HG03060 (cell line): Measurements from ENCODE around the gene CCDC9.

Experiments used
- ATAC-seq: cut with Tn5 transposase; IDR thresholded peaks from one replicate; pipeline ENCODE4 v1.9.1; 2021; ENCODE audit warnings: low read depth, moderate number of reproducible peaks; ENCODE audit not compliant: unreplicated experiment

Gene CCDC9

DNA sequence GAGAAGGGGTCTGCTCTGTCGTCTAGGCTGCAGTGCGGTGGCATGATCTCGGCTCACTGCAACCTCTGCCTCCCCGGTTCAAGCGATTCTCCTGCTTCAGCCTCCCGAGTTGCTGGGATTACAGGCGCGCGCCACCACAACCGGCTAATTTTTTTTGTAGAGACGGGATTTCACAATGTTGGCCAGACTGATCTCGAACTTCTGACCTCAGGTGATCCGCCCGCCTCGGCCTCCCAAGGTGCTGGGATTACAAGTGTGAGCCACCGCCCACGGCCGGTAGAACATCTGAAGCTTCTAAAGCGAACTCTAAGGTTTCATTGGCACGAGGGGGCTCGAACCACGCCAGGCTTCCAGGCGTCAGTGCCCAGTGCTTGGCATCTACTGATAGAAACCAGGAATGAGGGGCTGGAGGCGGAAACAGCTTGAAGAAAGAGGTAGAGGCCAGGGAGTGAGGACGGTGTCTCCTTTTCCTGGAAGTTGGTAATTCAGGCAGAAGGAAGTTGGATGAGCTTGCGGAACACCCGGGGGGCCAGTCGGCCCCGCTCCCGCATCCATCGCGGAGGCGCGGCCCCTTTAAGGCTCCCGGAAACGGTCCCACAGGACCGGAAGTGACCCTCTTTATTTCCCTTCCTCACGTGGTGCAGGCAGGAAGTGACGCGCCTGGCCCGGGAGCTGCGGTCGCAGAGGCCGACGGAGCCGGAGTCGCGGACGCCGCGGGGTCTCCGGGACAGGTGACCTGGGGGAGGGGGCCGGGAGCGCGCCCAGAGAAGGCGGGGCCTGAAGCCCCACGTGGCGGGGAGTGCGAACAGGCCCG is at the start of gene CCDC9:
TSS of gene CCDC9 (plus strand) at position 647 of the 814 bp plus-strand sequence. CDS start 1,876 bp downstream, outside the sequence.
- no peak for ATAC-seq

DNA sequence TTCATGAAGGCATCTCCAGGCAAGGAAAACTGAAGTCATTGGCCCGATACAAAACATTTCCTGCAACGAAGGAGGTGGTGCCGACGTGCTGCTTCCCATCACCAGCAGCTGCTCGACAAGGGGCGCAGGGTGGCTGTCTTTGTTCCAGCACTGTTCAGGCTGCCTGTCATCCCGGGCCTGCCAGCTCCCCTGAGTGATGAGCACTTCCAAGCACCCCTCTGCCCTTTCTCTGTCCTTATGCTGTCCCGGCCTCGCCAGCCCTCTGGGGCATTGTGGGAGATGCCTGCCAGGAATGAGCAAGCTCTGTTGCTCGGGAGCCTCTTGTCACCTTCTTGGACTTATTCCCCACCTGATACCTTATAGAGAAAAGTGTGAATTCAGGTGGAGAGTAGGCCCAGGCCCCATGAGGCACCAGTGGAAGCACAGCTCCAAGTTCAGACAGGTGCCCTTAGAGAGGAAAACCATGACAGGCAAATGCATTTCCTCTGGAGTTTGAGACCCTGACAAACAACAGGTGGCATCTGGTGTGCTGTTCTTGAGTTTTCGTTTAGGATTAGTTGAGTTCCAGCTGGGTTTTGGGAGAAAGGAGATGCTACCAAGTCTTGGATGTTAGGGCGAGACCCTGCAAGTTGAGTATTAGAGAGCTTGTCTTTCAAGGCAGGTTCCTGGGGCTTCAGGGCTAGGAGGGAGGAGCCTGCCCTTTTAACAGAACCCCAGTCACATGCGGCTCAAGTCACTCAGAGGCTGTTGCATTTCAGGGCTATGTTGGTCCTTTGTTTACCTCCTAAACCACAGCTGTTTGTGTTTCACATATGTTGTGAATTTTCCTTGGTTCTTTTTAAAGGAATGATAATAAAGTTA is 46.8 kb upstream of the CCDC9 start:
- ATAC-seq: no peak

DNA sequence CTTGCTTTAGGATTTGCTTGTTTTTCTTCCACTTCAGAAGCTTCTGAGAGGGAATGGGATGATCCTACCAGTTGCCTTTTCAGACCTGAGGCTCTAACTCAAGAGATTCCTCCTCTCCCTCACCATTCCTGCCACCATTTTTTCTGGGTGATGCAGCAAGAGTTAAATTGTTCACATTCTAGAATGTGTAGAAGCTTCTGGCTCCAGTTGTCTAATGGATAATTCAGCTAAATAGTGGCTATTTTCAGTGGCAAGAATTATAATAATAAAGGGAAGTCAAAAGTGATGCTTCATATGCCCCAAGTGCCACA is 46.2 kb upstream of the CCDC9 start:
- ATAC-seq: no peak

DNA sequence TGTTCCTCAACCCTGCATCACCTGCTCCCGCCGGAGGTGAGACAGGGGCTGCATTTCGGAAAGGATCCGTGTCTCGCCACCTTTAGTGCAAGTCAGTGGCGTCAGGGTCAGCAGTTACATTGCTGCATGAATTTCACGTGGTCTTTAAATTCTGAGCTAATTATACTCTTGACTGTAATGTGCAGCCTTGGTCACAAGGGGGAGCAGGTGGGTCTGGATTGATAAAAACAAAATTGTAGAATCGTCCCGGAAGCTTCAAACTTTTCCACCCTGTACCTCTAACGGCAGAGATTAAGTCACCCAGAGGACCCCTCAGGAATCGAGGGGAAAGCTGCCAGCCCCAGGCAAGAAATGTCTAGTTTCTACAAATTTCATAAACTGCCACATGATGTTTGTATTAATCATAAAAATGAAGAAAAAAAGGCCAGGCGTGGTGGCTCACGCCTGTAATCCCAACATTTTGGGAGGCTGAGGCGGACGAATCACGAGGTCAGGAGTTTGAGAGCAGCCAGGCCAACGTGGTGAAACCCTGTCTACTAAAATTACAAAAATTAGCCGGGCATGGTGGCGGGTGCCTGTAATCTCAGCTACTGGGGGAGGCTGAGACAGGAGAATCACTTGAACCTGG is 45.5 kb upstream of the CCDC9 start:
- ATAC-seq: no peak

DNA sequence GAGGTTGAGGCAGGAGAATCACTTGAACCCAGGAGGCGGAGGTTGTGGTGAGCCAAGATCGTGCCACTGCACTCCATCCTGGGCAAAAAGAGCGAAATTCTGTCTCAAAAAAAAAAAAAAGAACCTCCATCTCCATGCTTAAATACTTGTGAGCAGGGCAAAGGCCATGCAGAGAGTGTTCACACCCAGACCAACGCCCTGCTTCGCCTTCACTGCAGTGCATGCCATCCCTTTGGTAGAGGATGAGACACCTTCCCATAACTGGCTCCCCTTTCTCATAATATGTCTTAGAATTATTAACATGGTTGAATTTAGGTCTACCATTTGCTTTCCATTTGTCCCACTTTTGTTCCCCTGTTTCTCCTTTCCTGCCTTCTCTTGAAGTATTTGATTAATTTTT is 40.7 kb upstream of the CCDC9 start:
- ATAC-seq: no peak

DNA sequence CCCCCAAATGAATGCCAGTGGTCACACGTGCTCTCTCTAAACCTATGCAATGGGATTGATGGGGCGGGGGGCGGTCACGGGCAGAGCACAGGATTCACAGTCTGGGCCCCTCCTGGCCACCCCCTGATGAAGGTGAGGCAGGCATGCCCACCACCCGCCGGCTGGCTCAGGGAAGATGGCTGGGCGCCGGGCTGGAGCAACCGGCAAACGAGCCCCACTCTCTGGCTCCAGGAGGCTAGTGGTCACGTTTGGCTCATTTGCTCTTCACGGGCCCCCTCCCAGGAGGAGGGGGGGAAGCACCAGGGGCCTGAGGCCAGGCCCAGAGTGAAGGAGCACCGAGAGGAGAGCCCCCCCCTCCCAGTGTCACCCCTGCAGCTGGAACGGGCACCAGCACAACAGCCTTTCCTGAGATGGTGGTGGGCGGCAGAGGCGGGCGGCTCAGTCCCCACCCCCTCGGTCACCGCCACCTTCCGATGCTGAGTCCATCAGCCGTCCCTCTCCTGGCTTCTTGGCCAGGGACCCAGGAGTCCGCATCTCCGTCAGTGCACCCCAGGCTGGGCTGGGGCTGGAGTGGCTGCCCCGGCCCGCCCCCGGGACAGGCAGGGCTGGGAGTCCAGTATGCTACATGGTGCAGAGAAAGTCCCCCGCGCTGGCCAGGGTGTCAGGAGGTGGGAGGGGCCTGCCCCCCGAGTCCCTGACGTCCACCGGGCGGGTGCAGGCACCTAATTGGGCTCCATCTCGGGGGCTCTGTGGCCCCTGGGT is 35.1 kb upstream of the CCDC9 start:
- no peak for ATAC-seq

DNA sequence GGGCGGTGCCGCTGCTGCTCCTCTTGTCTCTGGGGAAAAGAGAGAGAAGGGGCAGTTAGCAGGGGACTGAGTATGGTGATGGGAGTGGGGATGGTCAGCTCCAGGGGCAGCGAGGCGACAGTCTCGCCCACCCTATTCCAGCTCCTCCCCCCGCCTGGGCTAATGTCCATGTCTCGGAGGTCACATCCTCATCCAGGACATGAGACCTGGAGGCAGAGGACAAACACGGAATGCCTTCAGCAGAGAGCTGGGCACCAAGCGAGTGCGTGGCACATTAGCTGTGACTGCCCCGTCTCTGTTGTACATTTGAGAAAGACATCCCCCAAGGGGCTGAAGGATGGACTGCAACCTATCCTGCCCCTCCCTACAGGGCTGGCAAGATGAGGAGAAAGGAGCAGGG is 34.4 kb upstream of the CCDC9 start:
- ATAC-seq: no peak

DNA sequence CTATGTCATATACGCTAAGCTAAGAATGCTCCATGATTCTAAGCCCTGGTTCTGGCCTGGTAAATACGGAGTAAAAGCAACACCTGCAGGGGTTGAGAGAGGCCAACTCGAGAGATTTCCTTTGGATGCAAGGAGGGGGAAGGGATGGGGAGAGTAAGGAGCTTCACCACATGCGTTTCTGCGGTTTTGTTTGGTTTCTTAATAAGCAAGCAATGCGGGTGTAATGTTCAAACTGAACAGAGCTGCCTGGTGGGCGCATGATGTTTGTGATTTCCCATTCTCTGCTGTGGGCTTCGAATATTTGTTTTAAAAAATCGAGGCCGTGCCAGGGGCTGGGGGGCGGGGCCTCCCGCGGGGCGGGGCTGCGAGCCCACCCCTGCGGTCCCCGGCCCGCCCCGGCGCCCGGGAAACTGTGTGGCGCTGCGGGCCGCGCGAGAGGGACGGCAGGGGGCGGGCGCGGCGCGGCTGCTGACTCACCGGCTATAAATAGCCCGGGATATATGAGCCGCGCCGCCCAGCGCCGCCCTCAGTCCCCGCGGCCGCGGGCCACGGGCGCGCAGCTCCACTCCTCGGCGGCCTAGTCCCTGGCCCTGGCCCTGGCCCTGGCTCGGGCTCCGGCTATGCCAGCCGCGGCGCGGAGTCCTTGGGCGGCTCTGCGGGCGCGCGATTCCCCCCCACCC is 30.4 kb upstream of the CCDC9 start:
- ATAC-seq: no peak

DNA sequence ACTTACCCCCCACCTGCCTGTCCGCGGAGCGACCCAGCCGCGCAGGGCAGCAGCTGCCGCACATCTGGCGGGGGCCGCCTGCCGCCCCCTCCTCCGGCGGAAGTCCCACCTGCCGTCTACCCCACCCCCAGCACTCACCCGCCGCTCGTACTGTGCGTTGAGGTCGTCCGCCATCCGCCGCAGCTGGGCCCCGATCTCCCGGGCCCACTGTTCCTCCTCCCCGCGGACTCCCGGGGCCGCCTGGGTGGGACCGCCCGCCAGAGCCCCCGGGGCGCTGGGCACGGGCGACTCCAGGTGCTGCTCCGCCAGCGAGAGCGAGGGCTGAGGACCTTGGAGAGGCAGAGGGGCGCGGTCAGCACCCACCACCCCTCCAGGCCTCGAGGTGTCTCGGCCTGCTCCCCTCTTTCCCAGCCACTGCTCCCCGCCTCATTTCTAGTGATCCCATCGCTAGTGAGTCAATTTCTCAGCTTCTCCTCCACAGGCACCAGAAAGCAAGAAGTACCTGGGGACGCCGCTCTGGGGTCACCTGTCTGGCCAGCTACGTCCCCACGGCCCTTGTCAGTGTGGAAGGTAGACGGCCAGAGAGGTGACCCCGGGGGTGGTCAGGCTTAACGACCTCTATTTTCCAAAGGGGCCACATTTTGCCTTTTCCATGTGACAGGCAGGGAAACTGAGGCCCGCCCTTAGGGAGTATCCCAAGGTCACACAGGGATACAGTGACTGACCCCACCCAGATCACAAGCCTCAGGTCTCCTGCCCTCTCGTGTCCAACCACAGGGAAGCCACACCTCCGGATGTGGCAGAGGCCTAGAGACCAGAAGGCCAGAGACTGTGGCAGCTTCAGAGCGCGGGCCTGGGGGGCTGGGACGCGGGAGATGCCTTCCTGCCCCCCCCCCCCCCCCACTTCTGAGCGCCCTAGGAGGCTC is 29.6 kb upstream of the CCDC9 start:
- no peak for ATAC-seq

DNA sequence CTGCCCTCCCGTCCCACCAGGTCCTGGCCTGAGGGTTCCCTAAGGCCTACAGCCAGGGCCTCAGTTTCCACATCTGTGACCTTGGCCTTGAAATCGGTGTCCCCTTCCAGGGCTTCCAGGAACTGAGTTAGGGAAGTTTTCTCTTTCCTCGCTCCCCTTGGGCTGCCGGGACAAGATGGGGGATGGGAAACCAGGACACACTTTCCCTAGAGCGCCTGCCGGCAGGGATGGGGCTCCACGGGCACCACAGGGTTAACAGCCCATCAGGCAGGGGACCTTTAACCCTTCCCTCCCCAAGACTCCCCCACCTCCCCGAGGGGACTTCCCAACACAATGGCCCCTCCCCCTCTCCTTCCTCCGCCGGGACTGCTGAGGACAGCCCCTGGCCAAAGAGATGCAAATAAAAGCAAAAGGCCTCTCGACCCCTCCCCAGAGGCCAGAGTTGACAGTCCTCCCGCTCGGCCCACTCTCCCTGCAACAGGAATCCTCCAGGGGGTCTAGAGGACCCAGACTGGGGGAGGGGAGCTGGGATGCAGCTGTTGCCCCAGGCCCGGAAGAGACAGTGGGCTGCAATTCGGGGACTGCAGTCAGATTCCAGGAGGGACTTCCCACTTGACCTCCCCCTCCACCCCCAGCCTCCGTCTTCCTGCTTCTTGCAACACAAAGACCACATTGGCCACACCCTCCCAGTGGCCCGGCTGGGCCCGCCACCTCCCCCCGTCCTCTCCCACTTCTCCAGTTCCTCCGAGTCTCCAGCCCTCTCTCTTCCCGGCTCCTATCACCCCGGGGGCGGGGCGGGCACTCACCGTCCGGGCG is 28.8 kb upstream of the CCDC9 start:
- ATAC-seq: no peak

DNA sequence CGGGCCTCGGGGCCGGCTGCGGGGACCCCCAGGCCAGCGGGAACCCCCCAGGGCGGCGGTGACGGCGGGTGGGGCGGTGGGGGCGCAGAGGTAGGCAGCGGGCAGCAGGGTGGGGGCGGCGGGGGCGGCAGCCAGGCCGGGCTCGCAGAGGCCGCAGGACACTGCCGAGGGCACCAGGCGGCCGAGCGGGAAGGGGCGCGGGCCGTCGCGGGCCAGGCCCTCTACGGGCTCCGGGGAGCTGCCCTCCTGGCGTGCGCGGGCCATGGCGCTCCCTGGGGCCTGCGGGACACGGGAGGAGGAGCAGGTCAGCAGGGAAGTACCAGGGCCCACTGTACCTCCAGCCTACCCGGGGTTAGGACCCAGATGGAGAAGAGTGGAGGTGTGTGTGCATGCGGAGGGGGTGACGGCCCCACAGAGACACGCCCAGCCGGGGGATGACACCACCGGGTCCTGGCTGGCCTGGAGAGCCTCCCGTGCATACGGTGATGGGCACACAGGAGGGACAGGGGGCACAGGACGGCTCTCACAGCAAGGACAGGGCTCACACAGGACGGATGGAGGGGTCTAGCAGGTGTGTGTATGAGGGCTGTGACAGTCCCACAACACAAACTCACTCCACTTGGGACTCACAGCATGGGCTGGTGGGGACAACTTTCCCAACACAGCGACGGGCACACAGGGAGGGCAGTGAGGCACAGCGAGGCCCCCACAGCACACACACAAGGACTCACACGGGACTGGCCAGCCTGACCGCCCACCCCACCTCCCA is 28.0 kb upstream of the CCDC9 start:
- no peak for ATAC-seq

DNA sequence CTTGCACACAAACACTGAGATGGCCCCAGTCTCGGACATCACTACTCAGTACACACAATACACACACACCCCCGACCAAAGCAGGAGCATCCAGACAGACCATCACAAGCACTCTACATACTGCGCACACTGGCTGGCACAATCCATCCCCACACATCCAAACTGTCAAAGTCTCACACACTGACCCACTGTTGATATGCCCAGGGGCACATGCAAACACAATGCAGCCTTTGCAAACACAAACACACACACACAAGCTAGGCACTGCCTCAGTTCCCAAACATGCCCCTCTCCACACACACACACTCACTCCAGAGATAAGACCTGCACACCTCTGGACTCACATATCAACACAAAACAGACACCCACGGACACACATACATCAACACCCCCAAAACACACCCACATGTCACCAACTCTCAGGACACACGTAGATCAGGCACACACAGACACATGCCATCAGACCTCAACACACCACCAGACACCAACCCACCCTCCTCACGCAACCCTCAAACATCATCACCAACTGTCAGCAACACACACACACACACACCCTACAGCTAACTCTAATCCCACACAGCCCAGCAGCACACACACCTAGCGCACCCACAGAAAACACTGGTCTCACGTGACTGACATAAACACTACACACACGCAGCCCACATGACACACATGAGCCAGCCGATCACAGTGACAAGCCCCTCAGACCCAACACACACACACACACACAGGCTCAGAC is 27.2 kb upstream of the CCDC9 start:
- ATAC-seq: no peak

DNA sequence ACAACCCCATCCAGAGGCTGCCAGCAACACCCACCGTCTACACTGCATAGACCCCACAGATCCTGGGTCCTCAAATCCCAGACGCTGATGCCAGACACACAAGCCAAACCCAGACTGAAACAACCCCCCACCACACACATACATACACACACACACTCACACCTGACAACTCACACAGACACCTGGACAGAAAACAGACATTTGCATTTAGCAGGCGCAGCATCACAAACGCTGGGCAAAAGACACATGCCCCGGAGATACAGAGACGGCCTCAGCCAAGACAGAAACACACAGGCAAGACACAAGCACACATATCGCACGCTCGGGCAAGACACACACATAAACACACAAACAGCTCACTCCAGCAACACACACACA is 26.7 kb upstream of the CCDC9 start:
- ATAC-seq: no peak

DNA sequence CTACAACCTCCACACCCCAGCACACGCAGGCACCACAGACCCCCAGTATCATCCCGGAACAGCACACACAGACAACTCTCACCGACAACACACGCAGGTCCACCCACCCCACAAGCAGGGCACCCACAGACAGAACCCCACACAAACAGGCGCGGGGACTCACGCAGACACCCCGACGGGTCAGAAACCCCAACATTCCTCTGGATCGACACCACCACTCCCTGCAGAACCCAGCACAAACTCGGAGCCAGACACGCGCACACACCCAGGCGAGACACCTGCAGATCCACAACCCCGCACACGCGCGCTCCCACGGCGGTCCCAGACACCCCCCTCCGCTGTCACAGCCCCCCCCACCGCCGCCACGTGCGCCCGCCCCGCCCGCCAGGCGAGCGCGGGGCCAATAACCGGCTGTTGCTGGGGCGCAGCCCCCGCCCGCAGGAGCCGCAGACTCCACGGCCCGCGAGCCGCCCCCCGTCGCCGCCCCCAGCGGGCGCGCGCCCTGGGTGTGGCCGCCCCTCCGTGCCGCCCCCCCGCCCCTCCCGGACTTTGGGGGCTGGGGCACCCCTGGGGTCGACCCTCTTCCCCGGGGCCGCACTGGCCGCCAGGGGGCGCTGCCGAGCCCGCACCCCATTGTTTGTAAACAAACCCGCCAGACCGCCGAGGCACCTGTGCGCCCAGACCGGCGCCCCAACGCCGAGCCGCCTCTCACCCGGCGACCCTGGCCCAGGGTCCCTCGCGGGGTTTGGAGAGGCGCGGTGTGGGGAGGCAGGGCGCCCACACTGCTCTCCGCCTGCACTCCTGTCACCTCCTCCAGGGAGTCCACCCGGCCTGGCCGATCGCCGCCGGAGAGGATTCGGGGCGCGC is 26.0 kb upstream of the CCDC9 start:
- no peak for ATAC-seq

DNA sequence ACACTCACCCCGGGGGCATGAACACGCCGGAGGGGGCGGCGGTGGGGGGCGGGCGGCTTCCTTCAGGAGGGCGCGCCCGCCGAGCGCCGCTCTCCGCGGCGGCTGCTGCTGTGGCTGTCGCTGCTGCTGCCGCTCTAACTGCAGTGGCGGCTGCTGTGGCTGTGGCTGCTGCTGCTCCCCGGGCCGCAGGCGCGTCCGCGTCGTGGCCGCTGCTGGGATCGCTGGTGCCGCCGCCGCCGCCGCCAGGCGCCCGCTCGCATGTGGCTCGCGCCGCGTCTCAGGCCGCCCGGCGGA is 25.5 kb upstream of the CCDC9 start, which contains the start of gene BBC3:
TSS of gene BBC3 (minus strand) at position 279 of the 294 bp plus-strand sequence. CDS start 2,768 bp downstream, outside the sequence.
- no peak for ATAC-seq
